ENCODE results near the gene ZSWIM6.

DNA sequence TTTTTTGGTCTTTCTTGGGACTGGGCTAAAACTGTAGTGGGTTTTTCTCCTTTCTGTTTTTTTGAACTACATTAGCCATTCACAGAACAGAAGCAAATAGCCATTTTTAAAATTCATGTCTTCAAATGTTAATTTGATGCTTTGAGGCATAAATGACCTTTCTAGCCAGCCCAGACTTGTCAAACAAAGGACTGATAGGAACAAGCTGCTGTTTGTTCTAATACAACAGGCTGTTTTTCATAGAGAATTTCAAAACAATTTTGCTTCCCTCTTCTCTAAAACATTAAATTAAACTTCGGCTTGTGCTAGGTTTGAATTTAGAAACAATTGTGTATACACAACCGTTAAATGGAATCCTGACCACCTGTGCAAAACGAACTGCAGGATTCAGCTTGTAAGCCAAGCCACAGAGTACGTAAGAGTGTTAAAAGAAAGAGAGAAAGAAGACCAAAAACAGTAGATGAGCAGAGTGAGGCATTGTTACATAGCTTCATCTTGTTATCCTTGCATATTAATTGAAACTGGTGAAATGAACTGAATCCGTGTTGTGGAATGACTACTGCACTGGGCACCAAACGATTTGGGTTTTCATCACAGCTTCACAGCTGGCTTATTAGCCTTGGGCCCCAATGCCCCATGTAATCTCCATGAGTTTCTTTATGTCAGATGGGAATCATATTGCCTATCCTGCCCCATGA lies 100.0 kb downstream of the ZSWIM6 start:
- TF ChIP-seq, protein P1, sequence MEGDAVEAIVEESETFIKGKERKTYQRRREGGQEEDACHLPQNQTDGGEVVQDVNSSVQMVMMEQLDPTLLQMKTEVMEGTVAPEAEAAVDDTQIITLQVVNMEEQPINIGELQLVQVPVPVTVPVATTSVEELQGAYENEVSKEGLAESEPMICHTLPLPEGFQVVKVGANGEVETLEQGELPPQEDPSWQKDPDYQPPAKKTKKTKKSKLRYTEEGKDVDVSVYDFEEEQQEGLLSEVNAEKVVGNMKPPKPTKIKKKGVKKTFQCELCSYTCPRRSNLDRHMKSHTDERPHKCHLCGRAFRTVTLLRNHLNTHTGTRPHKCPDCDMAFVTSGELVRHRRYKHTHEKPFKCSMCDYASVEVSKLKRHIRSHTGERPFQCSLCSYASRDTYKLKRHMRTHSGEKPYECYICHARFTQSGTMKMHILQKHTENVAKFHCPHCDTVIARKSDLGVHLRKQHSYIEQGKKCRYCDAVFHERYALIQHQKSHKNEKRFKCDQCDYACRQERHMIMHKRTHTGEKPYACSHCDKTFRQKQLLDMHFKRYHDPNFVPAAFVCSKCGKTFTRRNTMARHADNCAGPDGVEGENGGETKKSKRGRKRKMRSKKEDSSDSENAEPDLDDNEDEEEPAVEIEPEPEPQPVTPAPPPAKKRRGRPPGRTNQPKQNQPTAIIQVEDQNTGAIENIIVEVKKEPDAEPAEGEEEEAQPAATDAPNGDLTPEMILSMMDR (conservative IDR thresholded peaks at IDR 0.05; ENCODE audit: low read depth, low read length), result no peak
- no peak for TF ChIP-seq RAD21 (IDR thresholded peaks at IDR 0.05; ENCODE audit: low read length)
- TF ChIP-seq MAFK (IDR thresholded peaks at IDR 0.05; ENCODE audit: low read depth, low read length), result no peak
- TF ChIP-seq BHLHE40 (IDR thresholded peaks at IDR 0.05; ENCODE audit: low read depth, low read length), result no peak
- TF ChIP-seq RCOR1 (IDR thresholded peaks at IDR 0.05; ENCODE audit: insufficient replicate concordance, low read length), result no peak
- TF ChIP-seq, protein P2, sequence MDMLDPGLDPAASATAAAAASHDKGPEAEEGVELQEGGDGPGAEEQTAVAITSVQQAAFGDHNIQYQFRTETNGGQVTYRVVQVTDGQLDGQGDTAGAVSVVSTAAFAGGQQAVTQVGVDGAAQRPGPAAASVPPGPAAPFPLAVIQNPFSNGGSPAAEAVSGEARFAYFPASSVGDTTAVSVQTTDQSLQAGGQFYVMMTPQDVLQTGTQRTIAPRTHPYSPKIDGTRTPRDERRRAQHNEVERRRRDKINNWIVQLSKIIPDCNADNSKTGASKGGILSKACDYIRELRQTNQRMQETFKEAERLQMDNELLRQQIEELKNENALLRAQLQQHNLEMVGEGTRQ (IDR thresholded peaks at IDR 0.05; ENCODE audit: low read depth, low read length), result no peak
- TF ChIP-seq CEBPB (IDR thresholded peaks at IDR 0.05; ENCODE audit: low read depth, low read length), result no peak
- TF ChIP-seq CHD1 (IDR thresholded peaks at IDR 0.05; ENCODE audit: low read depth, low read length), result no peak
- TF ChIP-seq SMC3 (IDR thresholded peaks at IDR 0.05; ENCODE audit: low read depth, low read length), result no peak
- TF ChIP-seq MXI1 (IDR thresholded peaks at IDR 0.05; ENCODE audit: borderline replicate concordance, low read depth, low read length), result no peak
